H1 (cell line): ENCODE results near the gene BCAS1. TPM values are rescaled to one million over a fixed set of nuclear protein-coding genes. Genes with fewer than 3 reads are reported as not detected.

Experiments used
- CTCF ChIA-PET: fragments of 300-600 bp; sonication (Branson Sonifier 250); formaldehyde crosslinking; loops from one replicate; lab custom pipeline; 2021; ENCODE audit not compliant: partially characterized antibody; lab: Charles Lee
- POLR2A ChIA-PET: fragments of 300-600 bp; sonication (Branson Sonifier 250); formaldehyde crosslinking; loops from one replicate; lab custom pipeline; 2021; ENCODE audit warnings: inconsistent platforms; ENCODE audit not compliant: partially characterized antibody; lab: Charles Lee
- DNase-seq, 2 experiments: peaks; one replicate each; pipeline versions ENCODE4 v3.0.0 to v3.0.0-alpha.2; 2010 to 2022; ENCODE audit warnings: low spot score in 2 of 2, low read depth in 1 of 2, mixed read lengths in 1 of 2
- FAIRE-seq: peaks from 2 replicates; lab custom pipeline; 2011; peaks lifted over from hg19 to GRCh38; lab: Jason Lieb, UNC
- H2AFZ ChIP-seq: 2 replicates; pipeline ENCODE4 v1.8.1; 2012; ENCODE audit warnings: low read length, inconsistent platforms
- H2AK5ac ChIP-seq: 2 replicates; pipeline ENCODE4 v1.6.1; 2013; ENCODE audit warnings: low read depth, low read length
- H2BK120ac ChIP-seq: replicated peaks from 2 replicates; pipeline ENCODE3; 2013; ENCODE audit warnings: low read depth, low read length, inconsistent platforms
- H2BK12ac ChIP-seq: 2 replicates; pipeline ENCODE4 v1.6.1; 2013; ENCODE audit warnings: low read depth, low read length
- H2BK15ac ChIP-seq: 2 replicates; pipeline ENCODE4 v1.6.1; 2013; ENCODE audit warnings: low read length
- H2BK20ac ChIP-seq: 2 replicates; pipeline ENCODE4 v1.6.1; 2013; ENCODE audit warnings: low read length
- H2BK5ac ChIP-seq: 2 replicates; pipeline ENCODE4 v1.6.1; 2013; ENCODE audit warnings: low read depth, low read length
- H3K14ac ChIP-seq: 2 replicates; pipeline ENCODE4 v1.6.1; 2013; ENCODE audit warnings: inconsistent platforms; ENCODE audit not compliant: insufficient read length
- H3K18ac ChIP-seq: 2 replicates; pipeline ENCODE4 v1.6.1; 2013; ENCODE audit warnings: low read length; ENCODE audit errors: extremely low read depth
- H3K23ac ChIP-seq: 2 replicates; pipeline ENCODE4 v1.6.1; 2013; ENCODE audit warnings: inconsistent platforms; ENCODE audit not compliant: insufficient read length
- H3K23me2 ChIP-seq: 2 replicates; pipeline ENCODE4 v1.6.1; 2013; ENCODE audit warnings: low read depth, low read length
- H3K27ac ChIP-seq: 2 replicates; pipeline ENCODE4 v1.6.1; 2011; ENCODE audit warnings: low read depth, low read length, inconsistent platforms
- H3K27me3 ChIP-seq, 4 experiments: replicated peaks in 1 of 4; 1 replicate in 1 of 4; 2 replicates in 3 of 4; pipeline versions ENCODE4 v1.6.1 to v1.8.1; 2011 to 2013; ENCODE audit warnings: low read length in 3 of 4, mild to moderate bottlenecking in 3 of 4, inconsistent platforms in 2 of 4, mixed read lengths in 2 of 4, moderate library complexity in 1 of 4; ENCODE audit not compliant: control insufficient read depth in 3 of 4, insufficient read depth in 3 of 4; ENCODE audit errors: extremely low read depth in 1 of 4
- H3K36me3 ChIP-seq, 4 experiments: 2 replicates each; pipeline versions ENCODE4 v1.6.1 to v1.8.1; 2011 to 2013; ENCODE audit warnings: mild to moderate bottlenecking in 4 of 4, low read length in 3 of 4, moderate library complexity in 2 of 4, control low read depth in 1 of 4, inconsistent platforms in 1 of 4; ENCODE audit not compliant: insufficient read depth in 4 of 4, control insufficient read depth in 2 of 4
- H3K4ac ChIP-seq: replicated peaks from 2 replicates; pipeline ENCODE3; 2013; ENCODE audit warnings: low read length, low read depth, mixed read lengths, inconsistent platforms; ENCODE audit not compliant: insufficient read length
- H3K4me1 ChIP-seq, 4 experiments: replicated peaks in 1 of 4; 1 replicate in 1 of 4; 2 replicates in 3 of 4; pipeline versions ENCODE4 v1.6.1 to v1.8.1; 2011 to 2013; ENCODE audit warnings: low read length in 3 of 4, inconsistent platforms in 2 of 4, mixed read lengths in 1 of 4; ENCODE audit not compliant: insufficient read depth in 4 of 4, control insufficient read depth in 3 of 4
- H3K4me2 ChIP-seq, 2 experiments: 2 replicates each; pipeline versions ENCODE4 v1.6.1 to v1.8.1; 2011 to 2013; ENCODE audit warnings: low read depth in 2 of 2, low read length in 2 of 2, control low read depth in 1 of 2, inconsistent platforms in 1 of 2, mild to moderate bottlenecking in 1 of 2; ENCODE audit not compliant: insufficient read depth in 1 of 2
- H3K4me3 ChIP-seq, 4 experiments: fragments of 200-600, 300-600 bp in 1 of 4; sonication (generic), shearing (Covaris generic), sonication (Bioruptor Twin) in 1 of 4; 2 replicates each; pipeline versions ENCODE4 v1.5.1 to v1.8.1; 2011 to 2016; ENCODE audit warnings: low read length in 4 of 4, low read depth in 3 of 4, control low read depth in 2 of 4, inconsistent platforms in 2 of 4, mild to moderate bottlenecking in 2 of 4, mixed read lengths in 1 of 4, moderate library complexity in 1 of 4; ENCODE audit not compliant: insufficient read depth in 2 of 4; ENCODE audit errors: extremely low read depth in 1 of 4
- H3K56ac ChIP-seq: replicated peaks from 2 replicates; pipeline ENCODE3; 2013; ENCODE audit warnings: low read depth, mild to moderate bottlenecking, mixed read lengths, low read length, inconsistent platforms; ENCODE audit not compliant: insufficient read length
- H3K79me1 ChIP-seq: 2 replicates; pipeline ENCODE4 v1.6.1; 2013; ENCODE audit warnings: low read depth, low read length, control low read depth
- H3K79me2 ChIP-seq, 2 experiments: 2 replicates each; pipeline versions ENCODE4 v1.6.1 to v1.8.1; 2012 to 2013; ENCODE audit warnings: low read length in 2 of 2, mild to moderate bottlenecking in 2 of 2, inconsistent platforms in 1 of 2; ENCODE audit not compliant: insufficient read depth in 2 of 2, control insufficient read depth in 1 of 2
- H3K9ac ChIP-seq, 4 experiments: replicated peaks in 1 of 4; 1 replicate in 1 of 4; 2 replicates in 3 of 4; pipeline versions ENCODE4 v1.6.1 to v1.8.1; 2011 to 2013; ENCODE audit warnings: low read depth in 3 of 4, low read length in 3 of 4, control low read depth in 2 of 4, mild to moderate bottlenecking in 2 of 4, moderate library complexity in 2 of 4, inconsistent platforms in 1 of 4; ENCODE audit errors: extremely low read depth in 1 of 4
- H3K9me3 ChIP-seq, 2 experiments: 2 replicates each; pipeline versions ENCODE4 v1.6.1 to v1.8.1; 2012 to 2013; ENCODE audit warnings: mild to moderate bottlenecking in 2 of 2, moderate library complexity in 2 of 2, control low read depth in 1 of 2, inconsistent platforms in 1 of 2, low read depth in 1 of 2, low read length in 1 of 2, mixed read lengths in 1 of 2; ENCODE audit not compliant: insufficient read depth in 2 of 2
- H4K20me1 ChIP-seq, 2 experiments: replicated peaks in 1 of 2; 2 replicates each; pipeline versions ENCODE3 to v1.8.1; 2011 to 2013; ENCODE audit warnings: inconsistent platforms in 2 of 2, low read length in 2 of 2, mild to moderate bottlenecking in 1 of 2; ENCODE audit not compliant: insufficient read depth in 2 of 2, control insufficient read depth in 1 of 2
- H4K5ac ChIP-seq: 2 replicates; pipeline ENCODE4 v1.6.1; 2013; ENCODE audit warnings: low read length, low read depth, mixed read lengths, inconsistent platforms; ENCODE audit not compliant: insufficient read length
- H4K8ac ChIP-seq: 2 replicates; pipeline ENCODE4 v1.8.0; 2013; ENCODE audit warnings: mild to moderate bottlenecking, moderate library complexity, low read length, inconsistent platforms; ENCODE audit not compliant: insufficient read depth; ENCODE audit errors: extremely low read depth
- H4K91ac ChIP-seq: replicated peaks from 2 replicates; pipeline ENCODE3; 2013; ENCODE audit warnings: low read length, mixed read lengths, inconsistent platforms; ENCODE audit not compliant: insufficient read length
- BCL11A ChIP-seq, 2 experiments: IDR thresholded peaks; one replicate each; pipeline ENCODE4 v1.6.1; 2011; ENCODE audit warnings: low read depth in 2 of 2, low read length in 2 of 2, mild to moderate bottlenecking in 2 of 2
- CEBPB ChIP-seq: IDR thresholded peaks from 2 replicates; pipeline ENCODE4 v1.6.1; 2012; ENCODE audit warnings: low read depth, low read length
- CTBP2 ChIP-seq: IDR thresholded peaks from 2 replicates; pipeline ENCODE4 v1.7.0; 2011; ENCODE audit warnings: borderline replicate concordance, mild to moderate bottlenecking, moderate library complexity, mixed read lengths, low read length; ENCODE audit not compliant: insufficient read depth, insufficient read length
- GABPA ChIP-seq: IDR thresholded peaks from 2 replicates; pipeline ENCODE4 v1.6.1; 2011; ENCODE audit warnings: mild to moderate bottlenecking, low read length, moderate library complexity, borderline replicate concordance; ENCODE audit not compliant: insufficient read depth
- HDAC2 ChIP-seq, 2 experiments: fragments of 300-600 bp in 1 of 2; sonication (generic) in 1 of 2; IDR thresholded peaks; 2 replicates each; pipeline ENCODE4 v1.6.1; 2011 to 2012; ENCODE audit warnings: low read depth in 2 of 2, low read length in 2 of 2, mild to moderate bottlenecking in 2 of 2, moderate library complexity in 2 of 2, borderline replicate concordance in 1 of 2, inconsistent platforms in 1 of 2
- KDM1A ChIP-seq: fragments of 200-600, 300-600 bp; sonication (generic); IDR thresholded peaks from 2 replicates; pipeline ENCODE4 v1.7.1; 2016; ENCODE audit warnings: mild to moderate bottlenecking, low read length, borderline replicate concordance
- MAFK ChIP-seq: IDR thresholded peaks from 2 replicates; pipeline ENCODE4 v1.6.1; 2012; ENCODE audit warnings: low read depth, mild to moderate bottlenecking, improper control_type of control experiment, low read length
- POLR2AphosphoS5 ChIP-seq: IDR thresholded peaks from 2 replicates; pipeline ENCODE4 v1.6.1; 2011; ENCODE audit warnings: low read depth, low read length
- RAD21 ChIP-seq, 2 experiments: IDR thresholded peaks in 1 of 2; conservative IDR thresholded peaks in 1 of 2; 2 replicates each; pipeline ENCODE4 v1.6.1; 2011; ENCODE audit warnings: low read depth in 2 of 2, low read length in 2 of 2, improper control_type of control experiment in 1 of 2, inconsistent platforms in 1 of 2, mild to moderate bottlenecking in 1 of 2, moderate library complexity in 1 of 2
- RFX5 ChIP-seq: IDR thresholded peaks from 2 replicates; pipeline ENCODE4 v1.6.1; 2011; ENCODE audit warnings: low read depth, low read length, improper control_type of control experiment, borderline replicate concordance
- SRF ChIP-seq: IDR thresholded peaks from 2 replicates; pipeline ENCODE4 v1.6.1; 2011; ENCODE audit warnings: mild to moderate bottlenecking, low read depth, low read length, moderate library complexity
- TEAD4 ChIP-seq: IDR thresholded peaks from 2 replicates; pipeline ENCODE4 v1.6.1; 2012; ENCODE audit warnings: low read depth, low read length, inconsistent platforms, mixed read lengths
- WGBS, 2 experiments: shearing (Covaris generic) in 1 of 2; methylation state at CpG; one replicate each; pipeline versions ENCODE4 v1.1.6 to v1.1.7; 2013 to 2015; ENCODE audit warnings: low lambda C conversion rate in 2 of 2, mixed read lengths in 2 of 2, inconsistent platforms in 1 of 2, low coverage in 1 of 2, missing lambda C conversion rate in 1 of 2; ENCODE audit not compliant: insufficient replicate concordance in 2 of 2, insufficient coverage in 1 of 2, insufficient read length in 1 of 2; ENCODE audit errors: extremely low coverage in 1 of 2, missing lambda C conversion rate in 1 of 2; 5-methylcytosine and 5-hydroxymethylcytosine counted together
- polyA plus RNA-seq, 7 experiments: library from polyadenylated mRNA; depleted of rRNA in 3 of 7; stranded (reverse) in 5 of 7; unstranded in 2 of 7; fragments of >200 nt in 5 of 7; fragments of 200-250 nt in 2 of 7; gene quantifications; 1 replicate in 5 of 7; 2 replicates in 1 of 7; 4 replicates in 1 of 7; pipeline versions ENCODE4 v1.2.1 to v1.2.3, GENCODE V29; 2011 to 2013; ENCODE audit warnings: missing spikeins in 2 of 7, mixed read lengths in 2 of 7
- total RNA-seq: library from RNA; stranded (reverse); fragmentation: NEBNext Ultra II Directional; extraction: Animal tissue kit (Norgen Biotek cat#: 25700); gene quantifications from 2 replicates; pipeline ENCODE4 v1.2.1, GENCODE V29; 2021

Gene BCAS1
- total and polyA plus RNA-seq, 2 of the 8 experiments (the other 6 are each of a cell fraction or from before 2014, with no cell fraction given): 0.06 to 0.19 TPM

DNA sequence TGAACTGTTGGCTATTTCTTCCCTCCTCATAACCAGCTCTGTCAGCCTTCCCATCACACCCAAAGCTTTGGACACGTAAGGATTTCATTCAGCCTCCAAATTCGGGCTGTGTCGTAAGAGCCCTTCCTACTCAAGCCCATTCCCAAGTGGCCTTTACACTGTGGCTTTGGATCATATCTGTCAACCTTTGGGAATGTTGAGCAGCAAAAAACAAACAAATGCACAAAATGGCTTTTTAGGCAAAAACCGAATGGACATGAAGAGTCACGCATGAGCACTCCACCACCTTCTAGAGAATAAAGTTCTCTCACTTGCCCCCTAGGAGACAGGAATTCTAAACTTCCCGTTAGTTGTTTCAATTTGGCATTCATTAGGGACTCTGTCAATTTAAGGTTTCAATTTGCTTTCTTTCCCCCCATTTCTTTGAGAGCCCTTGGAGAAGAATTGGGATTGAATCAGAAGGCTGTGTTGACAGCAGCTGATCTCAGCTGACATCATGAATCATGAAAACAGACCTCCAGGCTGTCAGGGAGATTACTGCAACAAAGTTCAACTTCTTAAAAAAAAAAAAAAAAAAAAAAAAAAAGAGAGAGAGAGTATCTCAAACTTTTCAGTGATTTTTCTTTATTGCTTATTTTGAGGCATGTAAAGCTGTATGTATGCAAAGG, 110.3 kb downstream of the BCAS1 start:
- H3K14ac ChIP-seq: no peak overlapping the region
- H3K4me2 ChIP-seq: no peak overlapping the region
- H4K8ac ChIP-seq: no peak overlapping the region
- H3K56ac ChIP-seq: no peak overlapping the region
- H2BK120ac ChIP-seq: no peak overlapping the region
- H2AFZ ChIP-seq: no peak overlapping the region; the same call in 1 of the 2 replicates
- ChIA-PET POLR2A (interaction anchor here (1.3 kb wide), 1 partner anchor 18 kb away, joined by 3 read pairs; no protein-coding TSS in a partner anchor), CTCF (interaction anchor here (1.2 to 2.3 kb wide), 2 partner anchors 8 to 321 kb away, joined by 3 to 9 read pairs; no protein-coding TSS in a partner anchor)
- H3K23ac ChIP-seq: no peak overlapping the region
- H2BK20ac ChIP-seq: no peak overlapping the region
- no peaks in the 10 kb centered on the region for H3K79me1 ChIP-seq
- no peaks in the 10 kb centered on the region for H4K20me1 ChIP-seq
- no peaks in the 10 kb centered on the region for H3K9me3 ChIP-seq
- 83% methylated on average over 6 of the region's 6 CpGs; no CpG with 5 or more reads in 1 of the 2 experiments for WGBS, 2 experiments
- H3K79me2 ChIP-seq: no peaks in the 10 kb centered on the region
- no peaks in the 10 kb centered on the region for H3K23me2 ChIP-seq
- no peak overlapping the region for H3K27ac ChIP-seq
- no peak overlapping the region for H2BK12ac ChIP-seq
- H3K4me3 ChIP-seq: no peak overlapping the region
- H3K4ac ChIP-seq: no peak overlapping the region
- H3K27me3 ChIP-seq: no peaks in the 10 kb centered on the region
- H3K9ac ChIP-seq: no peak overlapping the region
- no peak overlapping the region for H2BK15ac ChIP-seq
- no peak overlapping the region for H2BK5ac ChIP-seq
- no peaks in the 10 kb centered on the region for H3K36me3 ChIP-seq
- no peak overlapping the region for H3K18ac ChIP-seq
- peaks cover 0 to 3% (median 0%) of the 10 kb centered on the region in 4 experiments; a peak in 1 of 7 replicates for H3K4me1 ChIP-seq
- no peak for FAIRE-seq
- no peak overlapping the region for H4K91ac ChIP-seq
- no peak for DNase-seq
- H2AK5ac ChIP-seq: no peak overlapping the region
- no peak overlapping the region for H4K5ac ChIP-seq
- TF ChIP-seq TEAD4 (no peak), RFX5 (no peak), BCL11A (IDR thresholded peaks at IDR 0.05; ENCODE audit: low read depth in 2 of 2, low read length in 2 of 2) (no peak), CEBPB (no peak), POLR2AphosphoS5 (no peak), SRF (no peak), RAD21 (IDR thresholded peaks at IDR 0.05 in 1 of 2, conservative IDR thresholded peaks at IDR 0.05 in 1 of 2; ENCODE audit: low read depth in 2 of 2, low read length in 2 of 2) (no peak), CTBP2 (no peak), HDAC2 (IDR thresholded peaks at IDR 0.05; ENCODE audit: borderline replicate concordance in 1 of 2, low read depth in 2 of 2, low read length in 2 of 2) (no peak), KDM1A (no peak), GABPA (no peak), MAFK (no peak)
